IMR-90 (cell line): ENCODE measurements around the gene ZNF546. TPM values are rescaled to one million over a fixed set of nuclear protein-coding genes. Genes with fewer than 3 reads are reported as not detected.

Source experiments
- ATAC-seq: fragments of 200-7000 bp; cut with Tn5 transposase; 2 replicates; pipeline ENCODE4 v1.9.1; 2020; ENCODE audit warnings: low read depth, mild to moderate bottlenecking, moderate library complexity
- BruUV-seq: library from RNA; stranded (reverse); fragments of 400-500 nt; replicated peaks from 2 replicates; lab custom pipeline; 2021; lab: Mats Ljungman, UMichigan
- CTCF ChIA-PET: fragments of 300-600 bp; formaldehyde crosslinking; extraction: SDS; loops from one replicate; lab custom pipeline; 2021; ENCODE audit warnings: antibody characterized with exemption; lab: Yijun Ruan, JAX
- POLR2A ChIA-PET: fragments of 300-600 bp; sonication (Branson Sonifier 250); formaldehyde crosslinking; loops from one replicate; lab custom pipeline; 2022; ENCODE audit warnings: antibody characterized with exemption; ENCODE audit not compliant: unreplicated experiment; lab: Charles Lee
- DNase-seq: peaks from one replicate; pipeline ENCODE4 v3.0.0; 2013
- H2AFZ ChIP-seq: replicated peaks from 2 replicates; pipeline ENCODE3; 2013; ENCODE audit warnings: low read length, mild to moderate bottlenecking; ENCODE audit not compliant: poor library complexity
- H2AK5ac ChIP-seq: 2 replicates; pipeline ENCODE4 v1.6.1; 2013; ENCODE audit warnings: low read depth, low read length, inconsistent platforms
- H2AK9ac ChIP-seq: replicated peaks from 2 replicates; pipeline ENCODE3; 2013; ENCODE audit warnings: mild to moderate bottlenecking, low read depth, low read length, moderate library complexity; ENCODE audit not compliant: poor library complexity
- H2BK120ac ChIP-seq: 2 replicates; pipeline ENCODE4 v1.6.1; 2013; ENCODE audit warnings: low read depth, low read length, inconsistent platforms
- H2BK15ac ChIP-seq: 3 replicates; pipeline ENCODE4 v1.6.1; 2013; ENCODE audit warnings: low read depth, low read length, inconsistent platforms
- H2BK20ac ChIP-seq: 2 replicates; pipeline ENCODE4 v1.6.1; 2013; ENCODE audit warnings: low read depth, mild to moderate bottlenecking, inconsistent platforms, low read length, moderate library complexity
- H2BK5ac ChIP-seq: 2 replicates; pipeline ENCODE4 v1.6.1; 2013; ENCODE audit warnings: mild to moderate bottlenecking, low read depth, low read length, inconsistent platforms; ENCODE audit not compliant: poor library complexity, severe bottlenecking
- H3K14ac ChIP-seq: replicated peaks from 2 replicates; pipeline ENCODE4 v1.6.1; 2013; ENCODE audit warnings: low read depth, low read length, inconsistent platforms
- H3K18ac ChIP-seq: 2 replicates; pipeline ENCODE4 v1.6.1; 2013; ENCODE audit warnings: low read depth, low read length, control low read depth
- H3K23ac ChIP-seq: 2 replicates; pipeline ENCODE4 v1.6.1; 2013; ENCODE audit warnings: low read depth, low read length, inconsistent platforms
- H3K27ac ChIP-seq: 2 replicates; pipeline ENCODE4 v1.5.1; 2013; ENCODE audit warnings: mild to moderate bottlenecking, control low read depth, low read length; ENCODE audit not compliant: insufficient read depth
- H3K27me3 ChIP-seq: 2 replicates; pipeline ENCODE4 v1.6.1; 2013; ENCODE audit warnings: low read length; ENCODE audit not compliant: control insufficient read depth, insufficient read depth
- H3K36me3 ChIP-seq: 2 replicates; pipeline ENCODE4 v1.6.1; 2013; ENCODE audit warnings: low read length, mixed read lengths; ENCODE audit not compliant: control insufficient read depth, insufficient read depth
- H3K4ac ChIP-seq: 2 replicates; pipeline ENCODE4 v1.6.1; 2013; ENCODE audit warnings: low read depth, low read length, inconsistent platforms
- H3K4me1 ChIP-seq: 2 replicates; pipeline ENCODE4 v1.6.1; 2013; ENCODE audit warnings: low read length, mixed read lengths; ENCODE audit not compliant: control insufficient read depth, insufficient read depth
- H3K4me2 ChIP-seq: 2 replicates; pipeline ENCODE4 v1.6.1; 2013; ENCODE audit warnings: low read depth, mild to moderate bottlenecking, control low read depth, low read length, moderate library complexity
- H3K4me3 ChIP-seq: 2 replicates; pipeline ENCODE4 v1.5.1; 2013; ENCODE audit warnings: low read depth, mild to moderate bottlenecking, control low read depth, low read length, moderate library complexity; ENCODE audit not compliant: insufficient read depth
- H3K56ac ChIP-seq: 2 replicates; pipeline ENCODE4 v1.6.1; 2013; ENCODE audit warnings: low read length, inconsistent platforms; ENCODE audit not compliant: insufficient read depth; ENCODE audit errors: extremely low read depth
- H3K79me1 ChIP-seq, 2 experiments: 2 replicates each; pipeline ENCODE4 v1.6.1; 2013; ENCODE audit warnings: low read length in 2 of 2, inconsistent platforms in 1 of 2, low read depth in 1 of 2
- H3K9ac ChIP-seq: 2 replicates; pipeline ENCODE4 v1.6.1; 2013; ENCODE audit warnings: low read depth, low read length, control low read depth
- H3K9me1 ChIP-seq: 2 replicates; pipeline ENCODE4 v1.6.1; 2013; ENCODE audit warnings: low read length, inconsistent platforms; ENCODE audit not compliant: insufficient read depth
- H3K9me3 ChIP-seq: 2 replicates; pipeline ENCODE4 v1.6.1; 2013; ENCODE audit warnings: low read length; ENCODE audit not compliant: control insufficient read depth, insufficient read depth
- H4K20me1 ChIP-seq: 2 replicates; pipeline ENCODE4 v1.6.1; 2013; ENCODE audit warnings: low read length, inconsistent platforms; ENCODE audit not compliant: insufficient read depth
- H4K5ac ChIP-seq: 2 replicates; pipeline ENCODE4 v1.6.1; 2013; ENCODE audit warnings: mild to moderate bottlenecking, low read depth, low read length, control low read depth
- H4K8ac ChIP-seq, 2 experiments: 2 replicates each; pipeline ENCODE4 v1.6.1; 2013; ENCODE audit warnings: low read depth in 2 of 2, low read length in 2 of 2, control low read depth in 1 of 2, inconsistent platforms in 1 of 2
- H4K91ac ChIP-seq: 2 replicates; pipeline ENCODE4 v1.6.1; 2013; ENCODE audit warnings: low read depth, low read length, inconsistent platforms; ENCODE audit not compliant: insufficient read depth
- BHLHE40 ChIP-seq: fragments of 150-350 bp; IDR thresholded peaks from 2 replicates; pipeline ENCODE4 v1.6.1; 2016; ENCODE audit warnings: mild to moderate bottlenecking, low read depth, low read length
- CEBPB ChIP-seq: IDR thresholded peaks from 2 replicates; pipeline ENCODE4 v1.6.1; 2012; ENCODE audit warnings: low read depth, low read length, improper control_type of control experiment
- FOS ChIP-seq: fragments of 150-350 bp; IDR thresholded peaks from 2 replicates; pipeline ENCODE4 v1.6.1; 2016; ENCODE audit warnings: low read depth, low read length
- MXI1 ChIP-seq: IDR thresholded peaks from 2 replicates; pipeline ENCODE4 v1.6.1; 2012; ENCODE audit warnings: low read depth, mild to moderate bottlenecking, low read length, moderate library complexity, borderline replicate concordance
- NFE2L2 ChIP-seq: fragments of 150-350 bp; IDR thresholded peaks from 2 replicates; pipeline ENCODE4 v1.6.1; 2016; ENCODE audit warnings: low read depth, mild to moderate bottlenecking, low read length
- RCOR1 ChIP-seq: IDR thresholded peaks from 2 replicates; pipeline ENCODE4 v1.6.1; 2012; ENCODE audit warnings: mild to moderate bottlenecking, low read length, improper control_type of control experiment; ENCODE audit not compliant: insufficient replicate concordance
- SMC3 ChIP-seq: fragments of 150-350 bp; IDR thresholded peaks from 2 replicates; pipeline ENCODE4 v1.6.1; 2016; ENCODE audit warnings: low read depth, mild to moderate bottlenecking, antibody characterized with exemption, low read length, moderate library complexity
- USF2 ChIP-seq: fragments of 150-350 bp; IDR thresholded peaks from 2 replicates; pipeline ENCODE4 v1.6.1; 2017; ENCODE audit warnings: mild to moderate bottlenecking, antibody characterized with exemption, low read length, low read depth
- WGBS, 2 experiments: methylation state at CpG; one replicate each; pipeline versions ENCODE4 v1.1.5 to v1.1.7; 2013; ENCODE audit warnings: missing lambda C conversion rate in 2 of 2; ENCODE audit not compliant: insufficient read length in 1 of 2; ENCODE audit errors: extremely low coverage in 2 of 2; 5-methylcytosine and 5-hydroxymethylcytosine counted together
- dilution Hi-C: fragments of 300-500 bp; cut with HindIII; formaldehyde crosslinking; loops from one replicate; pipeline ENCODE4 v1.14.3; 2018; ENCODE audit warnings: low sequenced_read_pairs; ENCODE audit not compliant: unreplicated experiment
- in situ Hi-C: fragments of 300-500 bp; cut with MboI; formaldehyde crosslinking; loops from 3 replicates; pipeline ENCODE4 v1.14.3; 2019; ENCODE audit warnings: low sequenced_read_pairs, inconsistent platforms, mixed read lengths
- intact Hi-C: fragments of 100-400 bp; cut with micrococcal nuclease; formaldehyde crosslinking; loops from 2 replicates; pipeline ENCODE4 v1.10.0; 2022
- polyA plus RNA-seq, 3 experiments: library from polyadenylated mRNA; depleted of rRNA; stranded (reverse); fragments of >200 nt; gene quantifications; 2 replicates each; pipeline ENCODE4 v1.2.3, GENCODE V29; 2012; ENCODE audit warnings: low replicate concordance in 1 of 3
- total RNA-seq: library from RNA; depleted of rRNA; stranded (reverse); fragments of >200 nt; gene quantifications from 2 replicates; pipeline ENCODE4 v1.2.3, GENCODE V29; 2012

The ZNF546 gene
- total and polyA plus RNA-seq, 2 of the 4 experiments (the other 2 are of a cell fraction): 1.6 to 6.5 TPM

GRCh38 chr19:40059624-40060023 is 62.8 kb downstream of the ZNF546 start:
- BruUV-seq: no TSS peak
- no peak overlapping the region for H2AK9ac ChIP-seq
- H2AFZ ChIP-seq: no peak overlapping the region
- no peak overlapping the region for H3K9ac ChIP-seq
- no peaks in the 10 kb centered on the region for H3K36me3 ChIP-seq
- H3K9me3 ChIP-seq: no peaks in the 10 kb centered on the region; the same call in none of the 2 replicates
- H3K27ac ChIP-seq: no peak overlapping the region
- WGBS, 2 experiments: no CpG with 5 or more reads among the region's 1 CpG
- H2BK20ac ChIP-seq: no peak overlapping the region
- no peak overlapping the region for H3K56ac ChIP-seq
- no peak overlapping the region for H3K4me2 ChIP-seq
- H3K18ac ChIP-seq: no peak overlapping the region
- no peak for DNase-seq
- in situ Hi-C loops (no loop called here), dilution Hi-C loops (no loop called here), intact Hi-C loops (no loop called here)
- ChIA-PET POLR2A (no interaction called here), CTCF (no interaction called here)
- peaks cover 8 to 19% of the 10 kb centered on the region in 2 experiments; a peak in 3 of 4 replicates for H3K79me1 ChIP-seq
- ATAC-seq: no peak
- H3K4me1 ChIP-seq: no peaks in the 10 kb centered on the region
- TF ChIP-seq CEBPB (no peak), BHLHE40 (no peak), RCOR1 (no peak), MXI1 (no peak), NFE2L2 (no peak), SMC3 (no peak), USF2 (no peak), FOS (no peak)
- H4K91ac ChIP-seq: no peak overlapping the region
- H4K20me1 ChIP-seq: no peaks in the 10 kb centered on the region
- H2BK15ac ChIP-seq: no peak overlapping the region
- no peak overlapping the region for H2BK120ac ChIP-seq
- H3K27me3 ChIP-seq: no peaks in the 10 kb centered on the region
- no peak overlapping the region for H3K4ac ChIP-seq
- no peak overlapping the region for H4K8ac ChIP-seq
- no peak overlapping the region for H3K14ac ChIP-seq
- H4K5ac ChIP-seq: no peak overlapping the region
- no peaks in the 10 kb centered on the region for H3K9me1 ChIP-seq
- H3K23ac ChIP-seq: no peak overlapping the region
- no peak overlapping the region for H2BK5ac ChIP-seq
- no peak overlapping the region for H3K4me3 ChIP-seq
- H2AK5ac ChIP-seq: no peak overlapping the region
